ENCODE measurements around the gene MARK1. TPM values are rescaled to one million over a fixed set of nuclear protein-coding genes. Genes with fewer than 3 reads are reported as not detected.

MARK1 gene
- total RNA-seq, 6 experiments from 2014 or later, result 0.06 to 0.53 (median 0.24) TPM

- no peak overlapping the region for H3K27ac ChIP-seq
- H3K4me1 ChIP-seq, result no peaks in the 10 kb centered on the region
- 0% methylated on average over 1 of the region's 4 CpGs for WGBS (ENCODE audit: insufficient coverage, low coverage, low lambda C conversion rate, missing lambda C conversion rate)
- DNase-seq (no peak), ATAC-seq (no peak)
- TF ChIP-seq POLR2A (IDR thresholded peaks at IDR 0.05) (no peak), CTCF (IDR thresholded peaks at IDR 0.05) (no peak)
- no peaks in the 10 kb centered on the region for H3K9me3 ChIP-seq
- no peaks in the 10 kb centered on the region for H3K36me3 ChIP-seq
- no peak overlapping the region for H3K4me3 ChIP-seq
- no peaks in the 10 kb centered on the region for H3K27me3 ChIP-seq
- intact Hi-C loops (cut with DNase I), result no loop called here
Observed at GRCh38 chr1:220511785-220512184, 16.2 kb upstream of the MARK1 start.

- TF ChIP-seq CTCF (IDR thresholded peaks at IDR 0.05), result no peak
- TF ChIP-seq POLR2A (IDR thresholded peaks at IDR 0.05), result no peak
- no peak for DNase-seq
- no peaks in the 10 kb centered on the region for H3K27me3 ChIP-seq
- H3K27ac ChIP-seq, result no peak overlapping the region
- H3K9me3 ChIP-seq, result no peaks in the 10 kb centered on the region
- no peak overlapping the region for H3K4me3 ChIP-seq
- WGBS (ENCODE audit: insufficient coverage, low coverage, low lambda C conversion rate, missing lambda C conversion rate), result 74% methylated on average over 4 of the region's 4 CpGs
- no peak for ATAC-seq
- H3K36me3 ChIP-seq, result no peaks in the 10 kb centered on the region
- intact Hi-C loops (cut with DNase I), result no loop called here
- H3K4me1 ChIP-seq, result no peaks in the 10 kb centered on the region
Observed at GRCh38 chr1:220513834-220514233, 14.1 kb upstream of the MARK1 start.

GRCh38 chr1:220514256-220514655 is 13.7 kb upstream of the MARK1 start:
- H3K4me1 ChIP-seq, result no peaks in the 10 kb centered on the region
- TF ChIP-seq CTCF (IDR thresholded peaks at IDR 0.05), result no peak
- no peak for TF ChIP-seq POLR2A (IDR thresholded peaks at IDR 0.05)
- no peaks in the 10 kb centered on the region for H3K27me3 ChIP-seq
- 79% methylated on average over 2 of the region's 2 CpGs for WGBS (ENCODE audit: insufficient coverage, low coverage, low lambda C conversion rate, missing lambda C conversion rate)
- no peak for DNase-seq
- no peak overlapping the region for H3K27ac ChIP-seq
- no peak for ATAC-seq
- no peak overlapping the region for H3K4me3 ChIP-seq
- intact Hi-C loops (cut with DNase I), result no loop called here
- H3K36me3 ChIP-seq, result no peaks in the 10 kb centered on the region
- no peaks in the 10 kb centered on the region for H3K9me3 ChIP-seq

- Histone ChIP-seq H3K4me3 (no peak overlapping the region), H3K27me3 (no peaks in the 10 kb centered on the region), H3K27ac (no peak overlapping the region), H3K9me3 (no peaks in the 10 kb centered on the region), H3K4me1 (no peaks in the 10 kb centered on the region), H3K36me3 (no peaks in the 10 kb centered on the region)
- ATAC-seq, result no peak
- TF ChIP-seq CTCF (IDR thresholded peaks at IDR 0.05), result no peak
- TF ChIP-seq POLR2A (IDR thresholded peaks at IDR 0.05), result no peak
- 44% methylated on average over 4 of the region's 6 CpGs for WGBS (ENCODE audit: insufficient coverage, low coverage, low lambda C conversion rate, missing lambda C conversion rate)
- no peak for DNase-seq
- intact Hi-C loops (cut with DNase I), result no loop called here
Observed at GRCh38 chr1:220516014-220516721, 11.8 kb upstream of the MARK1 start.

GRCh38 chr1:220516722-220517042 is 11.3 kb upstream of the MARK1 start:
- ATAC-seq, result no peak

More at GRCh38 chr1:220516722-220517042, 11.3 kb upstream of the MARK1 start:
- H3K4me1 ChIP-seq, result no peaks in the 10 kb centered on the region
- no peak overlapping the region for H3K27ac ChIP-seq
- H3K9me3 ChIP-seq, result no peaks in the 10 kb centered on the region
- WGBS (ENCODE audit: insufficient coverage, low coverage, low lambda C conversion rate, missing lambda C conversion rate), result 69% methylated on average over 2 of the region's 2 CpGs
- intact Hi-C loops (cut with DNase I), result no loop called here
- no peaks in the 10 kb centered on the region for H3K36me3 ChIP-seq
- TF ChIP-seq POLR2A (IDR thresholded peaks at IDR 0.05) (no peak), CTCF (IDR thresholded peaks at IDR 0.05) (no peak)
- no peak overlapping the region for H3K4me3 ChIP-seq
- H3K27me3 ChIP-seq, result no peaks in the 10 kb centered on the region
- no peak for DNase-seq

Data from right lobe of liver (tissue), 6 donors.